Left kidney (tissue), 2 donors: Measurements from ENCODE around the gene MMP28. TPM values are rescaled to one million over a fixed set of nuclear protein-coding genes. Genes with fewer than 3 reads are reported as not detected.

ENCODE experiments used
- DNase-seq: peaks from one replicate; pipeline ENCODE4 v3.0.0-alpha.2; 2013
- polyA plus RNA-seq: library from polyadenylated mRNA; unstranded; fragments of 120-200 nt; gene quantifications from one replicate; pipeline ENCODE4 v1.2.1, GENCODE V29; 2013; ENCODE audit not compliant: insufficient read length

MMP28 gene
- polyA plus RNA-seq, 1 donor = 1.2 TPM

DNA sequence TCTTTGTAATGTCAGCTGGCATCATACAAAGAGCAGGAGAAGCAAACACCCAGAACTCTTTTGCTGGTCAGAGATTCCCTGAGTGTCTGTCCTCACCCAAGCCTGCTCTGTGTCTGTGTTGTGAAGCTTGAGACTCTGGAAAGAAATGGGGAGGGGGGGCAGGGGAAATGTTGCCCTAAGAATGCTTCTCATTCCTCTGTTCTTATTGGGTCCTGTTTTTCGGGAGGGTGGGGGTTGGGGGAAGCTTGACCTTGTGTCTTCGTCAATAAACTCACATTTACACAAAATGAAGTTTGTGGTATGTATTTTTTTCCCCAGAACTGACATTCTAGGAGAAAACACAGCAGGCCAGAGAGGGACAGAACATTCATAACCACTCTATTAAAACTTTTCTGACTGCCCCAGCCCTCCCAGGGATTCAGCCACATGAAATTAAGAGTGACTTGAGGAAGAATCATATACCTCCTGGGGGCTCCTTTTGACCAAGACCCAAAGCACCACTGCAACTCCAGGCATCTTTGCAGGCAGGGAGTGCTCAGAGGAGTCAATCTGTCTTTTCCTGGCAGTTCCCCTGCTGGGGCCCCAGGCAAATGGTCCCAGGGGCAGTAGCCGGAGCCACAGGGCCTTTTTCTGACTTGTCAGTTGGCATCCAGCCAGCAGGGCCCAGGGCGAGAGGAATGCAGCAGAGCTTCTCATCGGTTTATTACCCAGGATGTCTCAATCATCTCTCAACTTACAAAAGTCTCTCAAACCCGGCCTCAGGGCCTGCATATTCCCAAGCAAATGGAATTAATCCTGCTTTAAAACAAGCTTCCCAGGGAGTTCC lies 69.1 kb downstream of the MMP28 start:
- DNase-seq = peak; percentile 49

- no peak for DNase-seq
Measured at GRCh38 chr17:35725802-35726126, 69.7 kb downstream of the MMP28 start.

GRCh38 chr17:35725058-35725457 lies 70.4 kb downstream of the MMP28 start:
- no peak for DNase-seq

DNA sequence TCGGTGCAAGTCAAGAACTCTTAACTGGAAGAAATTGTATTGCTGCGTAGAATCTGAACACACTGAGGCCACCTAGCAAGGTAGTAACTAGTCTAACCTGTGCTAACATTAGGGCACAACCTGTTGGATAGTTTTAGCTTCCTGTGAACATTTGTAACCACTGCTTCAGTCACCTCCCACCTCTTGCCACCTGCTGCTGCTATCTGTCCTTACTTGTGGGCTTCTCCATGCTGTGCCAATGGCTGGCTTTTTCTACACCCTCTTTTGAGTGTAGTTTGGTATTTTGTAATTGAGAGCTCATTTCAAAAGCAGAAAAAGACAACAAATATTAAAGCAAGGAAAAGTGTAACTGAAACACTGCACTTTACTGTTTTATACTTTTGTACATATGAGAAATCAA lies 71.7 kb downstream of the MMP28 start:
- DNase-seq = no peak

DNA sequence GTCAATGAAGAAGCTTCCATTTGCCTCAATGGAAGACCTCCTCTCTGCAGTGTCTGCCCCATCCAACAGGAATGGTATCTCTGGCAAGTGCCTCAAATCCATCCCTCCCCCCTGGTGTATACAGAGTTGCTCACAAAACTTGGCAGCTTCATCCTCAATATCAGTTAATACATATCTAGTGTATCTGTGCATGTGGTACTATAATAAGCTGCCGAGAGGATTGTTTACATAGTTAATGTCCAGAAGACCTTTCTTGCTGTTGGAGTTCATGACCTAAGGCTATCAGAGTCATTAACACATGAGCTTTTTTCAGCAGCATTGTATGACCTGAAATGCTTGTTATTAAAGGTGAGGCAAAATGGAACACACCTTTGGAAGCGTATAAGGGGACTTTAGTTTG lies 78.0 kb downstream of the MMP28 start:
- DNase-seq = no peak

DNA sequence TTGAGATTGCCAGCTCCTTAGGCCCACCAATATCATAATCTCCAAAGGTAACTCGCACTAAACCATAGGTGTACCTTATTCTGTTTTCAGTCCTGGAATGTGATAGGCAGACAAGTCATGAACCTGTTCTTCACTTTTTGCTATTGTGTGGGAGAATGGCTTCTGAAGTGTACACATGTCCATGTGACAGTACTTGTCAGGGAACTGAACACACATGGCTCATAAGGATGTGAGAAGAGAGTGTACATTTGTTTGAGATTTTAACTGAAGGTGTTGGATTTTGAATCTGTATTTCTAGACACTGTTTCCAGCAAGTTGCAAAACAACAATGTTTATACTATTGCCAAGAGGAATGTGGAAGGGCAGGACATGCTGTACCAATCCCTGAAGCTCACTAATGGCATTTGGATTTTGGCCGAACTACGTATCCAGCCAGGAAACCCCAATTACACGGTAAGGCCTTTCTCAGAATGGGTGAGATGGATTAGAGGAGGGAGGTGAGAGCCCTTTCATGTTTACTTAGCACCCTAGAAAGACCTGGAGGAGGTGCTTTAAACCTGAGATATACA lies 78.5 kb downstream of the MMP28 start:
- DNase-seq = no peak

DNA sequence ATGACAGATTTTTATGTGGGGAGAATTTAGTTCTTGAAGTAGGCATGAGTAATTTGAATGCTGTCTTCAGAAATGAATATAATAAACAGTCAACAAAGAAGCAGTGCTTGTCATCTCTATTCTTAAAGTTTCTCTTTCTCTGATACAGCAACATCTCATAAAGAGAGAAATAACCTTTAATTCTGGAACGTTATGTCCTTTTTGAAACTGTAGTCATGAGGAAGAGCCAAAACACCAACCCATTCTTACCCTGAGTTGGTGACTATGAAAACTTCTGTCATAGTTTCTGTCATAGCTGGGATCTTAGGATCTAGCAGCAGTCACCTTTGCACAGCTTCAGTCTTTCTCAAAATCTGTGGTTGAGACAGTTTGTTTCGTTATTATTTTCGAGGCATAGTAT lies 79.3 kb downstream of the MMP28 start:
- no peak for DNase-seq

Other genes with a start within 250 kb of the MMP28 start
- gene SLFN14, start 234.8 kb downstream of the MMP28 start, polyA plus RNA-seq = 0.08 TPM
- gene PEX12, start 217.1 kb downstream of the MMP28 start, polyA plus RNA-seq = 10.1 TPM
- gene AP2B1, start 208.3 kb downstream of the MMP28 start, polyA plus RNA-seq = 143 TPM
- 13.0 TPM for gene RASL10B, start 64.0 kb downstream of the MMP28 start, polyA plus RNA-seq
- gene GAS2L2, start 42.4 kb downstream of the MMP28 start, polyA plus RNA-seq = 0.08 TPM
- not detected for gene C17orf50, start 34.8 kb downstream of the MMP28 start, polyA plus RNA-seq
- gene TAF15, start 13.8 kb upstream of the MMP28 start, polyA plus RNA-seq = 321 TPM
- gene HEATR9, start 73.2 kb upstream of the MMP28 start, polyA plus RNA-seq = 0.20 TPM
- gene CCL5, start 84.7 kb upstream of the MMP28 start, polyA plus RNA-seq = 1.5 TPM
- gene RDM1, start 135.1 kb upstream of the MMP28 start, polyA plus RNA-seq = 3.1 TPM
- not detected for gene LYZL6, start 148.1 kb upstream of the MMP28 start, polyA plus RNA-seq
- 0.20 TPM for gene CCL16, start 185.9 kb upstream of the MMP28 start, polyA plus RNA-seq
- 18.0 TPM for gene CCL14, start 191.1 kb upstream of the MMP28 start, polyA plus RNA-seq
- 7.5 TPM for gene CCL15, start 205.9 kb upstream of the MMP28 start, polyA plus RNA-seq
- 0.48 TPM for gene CCL23, start 222.3 kb upstream of the MMP28 start, polyA plus RNA-seq